D721Med (cell line): ENCODE measurements around the gene ALDOC.

Experiments used
- DNase-seq: peaks from one replicate; pipeline ENCODE4 v3.0.0; 2011; ENCODE audit warnings: low spot score; ENCODE audit not compliant: insufficient read length
- FAIRE-seq: peaks from 2 replicates; lab custom pipeline; 2011; peaks lifted over from hg19 to GRCh38; lab: Jason Lieb, UNC
- CTCF ChIP-seq: IDR thresholded peaks from 2 replicates; pipeline ENCODE4 v1.5.1; 2012; ENCODE audit warnings: mild to moderate bottlenecking, control low read depth; ENCODE audit not compliant: insufficient read depth; ENCODE audit errors: missing control alignments

Gene ALDOC

GRCh38 chr17:28545787-28546415 lies 30.8 kb downstream of the ALDOC start:
- no peak for TF ChIP-seq CTCF
- FAIRE-seq, result no peak
- no peak for DNase-seq

DNA sequence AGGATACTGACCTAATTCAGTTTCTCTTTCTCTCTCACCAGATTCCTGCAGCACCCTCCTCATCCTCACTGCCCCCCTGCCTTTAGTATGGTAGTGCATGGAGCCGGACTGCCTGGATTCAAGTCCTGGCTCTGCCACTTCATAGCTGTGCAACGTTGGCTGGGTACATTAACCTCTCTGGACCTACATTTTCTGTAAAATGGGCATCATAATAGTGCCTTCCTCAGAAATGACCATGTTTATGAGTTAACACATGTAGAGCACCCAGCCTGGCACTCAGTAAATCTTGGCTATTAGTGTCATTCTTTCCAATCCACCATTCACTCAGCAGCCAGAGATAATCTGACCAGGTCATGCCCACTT lies 31.6 kb downstream of the ALDOC start:
- FAIRE-seq (no peak), DNase-seq (no peak)
- TF ChIP-seq CTCF, result no peak

- DNase-seq, result no peak
- no peak for TF ChIP-seq CTCF
- no peak for FAIRE-seq
Measured at GRCh38 chr17:28544402-28545140, 32.1 kb downstream of the ALDOC start.

- FAIRE-seq, result no peak
- TF ChIP-seq CTCF, result no peak
- no peak for DNase-seq
Measured at GRCh38 chr17:28541439-28541838, 35.3 kb downstream of the ALDOC start.

DNA sequence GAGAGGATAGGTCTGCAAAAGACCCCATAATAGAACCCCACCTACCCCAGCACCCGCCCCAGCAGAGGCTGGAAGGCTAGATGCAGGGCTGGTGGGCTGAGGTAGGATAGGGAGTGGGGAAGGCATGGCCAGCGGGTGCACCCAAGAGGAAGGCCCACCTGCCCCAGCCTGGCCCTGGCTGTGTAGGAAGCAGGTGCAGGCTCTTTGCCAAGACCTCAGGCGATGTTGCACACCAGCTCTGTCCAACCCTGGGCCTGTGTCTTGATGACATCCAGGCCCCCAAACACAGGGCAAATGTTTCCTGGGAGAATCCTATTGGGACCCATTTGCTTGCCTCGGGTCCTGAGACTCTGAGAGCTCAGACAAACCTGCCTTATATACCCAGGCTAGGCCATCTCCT lies 36.5 kb downstream of the ALDOC start:
- no peak for DNase-seq
- no peak for TF ChIP-seq CTCF
- no peak for FAIRE-seq

GRCh38 chr17:28538296-28538895 lies 38.3 kb downstream of the ALDOC start:
- no peak for FAIRE-seq
- TF ChIP-seq CTCF, result no peak

GRCh38 chr17:28537219-28537610 lies 39.5 kb downstream of the ALDOC start:
- DNase-seq, result no peak
- no peak for FAIRE-seq
- TF ChIP-seq CTCF, result no peak

More at GRCh38 chr17:28538296-28538895, 38.3 kb downstream of the ALDOC start:
- no peak for DNase-seq
